ENCODE measurements around the gene CBARP.
"Not testable (repeated sequence)": the region's sequence is repeated elsewhere in the genome, so short reads cannot be mapped to it uniquely, and the experiment has no call there.

Gene CBARP

DNA sequence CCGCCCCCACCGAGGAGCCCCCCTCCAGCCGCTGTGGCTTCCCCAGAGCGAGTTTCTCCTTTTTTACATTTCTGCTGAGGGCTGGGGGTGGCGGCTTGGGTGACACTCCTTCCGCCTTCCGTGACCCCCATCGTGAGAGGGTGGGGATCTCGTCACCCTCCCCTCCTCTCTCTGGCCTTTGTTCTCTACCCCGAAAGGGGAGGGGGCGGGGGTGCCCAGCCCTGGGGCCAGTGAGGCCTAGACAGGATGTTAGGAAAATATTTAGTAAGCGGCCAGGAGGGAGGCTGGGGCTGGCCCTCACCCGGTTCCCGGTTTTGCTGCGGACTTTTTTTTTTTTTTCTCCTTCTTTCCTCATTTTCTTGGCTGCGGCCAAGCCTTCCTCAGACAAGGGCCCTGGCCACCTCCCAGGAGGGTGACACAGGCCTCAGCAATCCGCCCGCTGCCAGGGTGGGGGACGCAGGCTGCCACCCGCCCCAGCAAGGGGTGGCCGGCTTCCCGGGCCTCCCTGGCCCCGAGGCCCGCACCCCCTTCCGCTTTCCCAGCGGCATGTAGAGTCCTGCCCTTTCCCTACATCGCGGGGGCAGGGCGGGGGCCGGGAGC lies 14.5 kb upstream of the CBARP start:
- DNase-seq: peak; percentile 42

DNA sequence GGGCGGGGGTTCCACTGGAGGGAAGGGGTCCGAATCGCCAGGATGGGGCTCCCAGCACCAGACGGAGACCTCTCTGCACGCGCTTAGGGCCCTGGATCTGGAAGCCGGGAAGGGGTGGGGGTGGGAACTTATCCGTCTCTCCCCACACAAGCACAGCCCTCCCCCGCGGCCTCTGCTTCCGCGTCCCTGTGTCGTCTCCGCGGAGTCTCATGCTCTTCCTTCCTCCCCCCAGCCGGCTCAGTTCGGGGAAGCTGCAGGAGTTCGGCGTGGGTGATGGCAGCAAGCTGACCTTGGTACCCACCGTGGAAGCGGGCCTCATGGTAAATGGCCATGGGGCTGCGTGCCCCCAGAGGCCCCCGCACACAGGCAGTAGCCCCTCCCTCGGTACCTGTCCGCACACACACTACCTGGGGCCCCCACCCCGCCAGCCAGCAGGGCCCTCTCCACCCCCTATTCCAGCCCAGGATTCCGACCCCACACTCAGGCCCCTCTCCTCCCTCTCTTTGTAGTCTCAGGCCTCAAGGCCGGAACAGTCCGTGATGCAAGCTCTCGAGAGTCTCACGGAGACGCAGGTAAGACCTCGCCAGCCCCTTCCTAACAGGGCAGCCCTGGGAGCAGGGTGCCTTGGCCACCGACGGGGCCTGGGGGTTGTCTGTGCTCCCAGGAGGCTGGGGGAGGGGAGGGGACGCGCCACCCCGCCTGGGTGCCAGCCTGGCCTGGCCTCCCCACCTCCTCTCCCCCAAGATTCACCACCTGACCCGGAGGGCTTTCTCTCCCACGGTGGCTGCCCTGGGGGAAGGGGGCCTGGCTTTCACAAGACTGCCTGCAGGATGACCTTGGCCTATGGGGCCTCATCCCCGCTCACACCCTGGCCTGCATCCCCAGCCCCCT lies 13.8 kb upstream of the CBARP start:
- DNase-seq: peak; percentile 53

DNA sequence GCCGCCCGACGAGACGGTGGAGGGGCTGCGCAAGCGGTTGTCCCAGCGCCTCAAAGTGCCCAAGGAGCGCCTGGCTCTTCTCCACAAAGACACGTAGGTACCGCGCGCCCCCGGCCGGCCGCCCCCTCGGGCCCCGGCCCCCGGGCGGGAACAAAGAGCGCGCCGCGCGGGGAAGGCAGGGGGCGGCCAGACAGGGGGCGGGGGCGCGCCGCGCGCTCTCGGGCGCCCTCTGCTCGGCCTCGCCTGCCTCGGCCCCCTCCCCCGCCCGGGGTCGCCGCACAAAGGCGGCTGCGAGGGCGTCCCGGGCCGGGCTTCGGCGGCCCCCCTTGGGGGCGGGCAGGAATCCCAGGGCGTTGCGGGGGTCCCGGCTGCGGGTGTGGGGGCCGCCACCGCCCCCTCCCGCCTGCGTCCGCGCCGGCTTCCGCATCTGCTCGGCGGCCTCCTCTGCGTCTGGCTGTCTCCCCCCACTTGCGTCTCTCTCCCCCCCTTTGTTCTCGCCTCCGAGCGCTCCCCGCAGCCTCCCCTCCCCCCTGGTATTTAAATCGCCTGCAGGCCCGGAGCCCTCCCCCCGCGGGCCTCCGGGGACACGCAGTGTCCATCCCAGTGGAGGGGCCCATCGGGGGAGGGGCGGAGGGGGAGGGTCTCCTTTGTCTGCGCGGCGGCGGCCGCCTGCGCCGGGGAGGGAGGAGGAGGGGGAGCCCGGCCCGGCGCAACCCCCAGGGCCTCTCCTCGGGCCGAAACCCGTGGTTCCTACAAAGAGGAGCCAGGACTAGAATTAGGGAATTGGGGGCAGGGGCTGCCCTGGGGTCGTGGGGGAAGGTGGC lies 12.8 kb upstream of the CBARP start:
- peak; percentile 39 for DNase-seq

DNA sequence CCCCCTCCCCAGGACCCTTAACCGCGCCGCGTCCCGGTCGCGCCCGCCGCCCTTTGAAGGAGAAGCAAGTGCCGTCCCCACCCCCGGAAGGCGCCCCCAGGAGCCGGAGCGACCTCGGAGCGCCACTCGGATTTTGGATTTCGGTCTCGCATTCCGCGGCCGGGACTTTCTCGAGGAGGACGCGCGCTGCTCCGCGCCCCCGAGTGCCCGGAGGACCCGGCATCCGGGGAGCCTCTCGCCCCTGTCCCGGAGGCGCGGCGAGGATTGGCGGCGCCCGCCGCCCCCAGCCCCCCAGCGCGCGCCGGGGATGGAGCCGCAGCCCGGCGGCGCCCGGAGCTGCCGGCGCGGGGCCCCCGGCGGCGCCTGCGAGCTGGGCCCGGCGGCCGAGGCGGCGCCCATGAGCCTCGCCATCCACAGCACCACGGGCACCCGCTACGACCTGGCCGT lies 12.2 kb upstream of the CBARP start:
- no peak for DNase-seq

DNA sequence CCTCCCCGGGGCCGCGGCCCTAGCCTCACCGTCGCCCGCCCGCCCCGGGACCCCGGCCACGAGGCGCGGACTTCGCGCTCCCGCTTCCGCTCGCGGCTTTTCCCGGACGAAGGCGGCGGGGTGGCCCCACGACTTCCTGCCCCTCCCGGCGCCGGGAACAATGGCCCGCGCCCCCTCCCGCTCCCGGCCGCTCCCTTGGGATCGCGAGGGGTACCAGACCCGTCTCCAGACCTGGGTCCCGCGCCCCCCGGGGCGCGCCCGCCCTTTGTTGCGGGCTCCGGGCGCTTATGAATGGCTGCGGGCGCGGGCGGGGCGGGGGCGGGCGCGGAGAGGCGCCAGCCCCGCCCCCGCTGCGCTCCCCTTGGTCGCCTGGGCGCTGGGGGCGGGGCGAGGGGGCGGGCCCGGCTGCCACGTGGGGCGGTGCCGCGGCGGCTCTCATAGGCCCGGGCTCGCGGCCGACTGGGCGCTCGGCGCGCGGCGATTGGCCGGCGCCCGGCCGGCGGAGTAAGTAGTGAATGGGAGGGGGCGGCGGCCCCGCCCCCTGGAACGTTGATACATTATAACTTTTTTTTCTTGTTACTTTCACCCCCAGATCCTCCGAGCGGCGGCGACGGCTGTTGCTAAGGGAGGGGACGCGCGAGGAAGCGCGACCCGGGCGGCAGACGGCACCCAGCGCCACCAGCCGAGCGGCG lies 11.6 kb upstream of the CBARP start:
- DNase-seq: peak; percentile 92

DNA sequence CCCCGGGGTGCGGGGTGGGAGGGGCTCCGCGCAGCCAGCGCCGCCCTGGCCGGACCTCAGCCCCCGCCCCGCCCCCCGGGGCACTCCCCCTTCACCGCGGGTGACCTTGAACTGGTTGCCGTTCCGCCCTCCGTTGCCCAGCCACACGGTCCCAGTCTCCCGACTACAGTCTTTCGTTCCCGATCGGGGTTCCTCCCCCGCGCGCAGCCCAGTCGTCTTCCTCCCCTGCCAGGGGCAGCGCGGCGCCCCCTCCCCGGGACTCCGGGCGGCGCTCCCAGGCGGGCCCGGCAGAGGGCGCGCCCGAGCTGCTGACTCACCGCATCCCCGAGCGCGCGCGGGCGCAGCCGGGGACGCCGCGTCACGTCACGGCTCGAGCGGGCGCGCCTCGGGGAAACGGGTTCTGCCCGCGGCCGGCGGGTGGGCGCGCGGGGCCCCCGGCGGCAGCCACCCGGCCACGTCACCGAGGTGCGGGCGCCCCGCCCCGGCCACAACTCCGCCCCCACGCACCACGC lies 11.0 kb upstream of the CBARP start:
- peak; percentile 77 for DNase-seq

DNA sequence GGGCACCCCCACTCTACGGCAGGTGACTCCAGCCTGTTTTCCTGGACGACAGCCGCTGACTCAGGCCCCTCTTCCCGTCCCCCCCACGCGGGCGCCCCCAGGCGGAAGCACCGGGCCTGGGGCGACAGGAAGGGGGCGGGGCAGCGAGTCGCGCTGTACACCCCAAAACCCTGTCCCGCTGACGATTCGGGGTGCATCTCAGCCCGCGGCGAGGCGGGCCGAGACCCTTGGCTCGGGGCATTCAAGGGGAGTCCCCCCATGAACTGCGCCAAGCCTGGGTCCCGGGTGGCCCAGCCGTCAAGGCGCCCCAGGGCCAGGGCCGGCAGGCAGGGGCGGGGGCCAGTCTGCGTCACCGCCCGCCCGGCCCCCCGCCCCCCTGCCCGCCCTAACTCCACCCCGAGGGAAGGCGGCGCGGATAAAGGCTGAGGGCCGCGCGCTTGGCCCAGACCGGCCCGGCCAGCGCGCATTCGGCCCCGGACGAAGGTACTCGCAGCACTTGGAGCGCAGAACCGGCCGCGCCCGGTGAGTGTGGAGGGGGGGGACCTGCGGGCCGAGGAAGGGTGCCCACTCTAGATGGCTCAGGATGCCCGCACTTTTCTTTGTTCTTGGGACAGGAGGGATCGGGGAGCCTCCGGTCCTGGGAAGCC lies 10.5 kb upstream of the CBARP start, which contains the start of gene MIDN:
Gene MIDN, plus strand, starts transcription at position 445 of the 647 bp plus-strand sequence. CDS start 1,714 bp downstream, outside the sequence.
- peak; percentile 53 for DNase-seq

DNA sequence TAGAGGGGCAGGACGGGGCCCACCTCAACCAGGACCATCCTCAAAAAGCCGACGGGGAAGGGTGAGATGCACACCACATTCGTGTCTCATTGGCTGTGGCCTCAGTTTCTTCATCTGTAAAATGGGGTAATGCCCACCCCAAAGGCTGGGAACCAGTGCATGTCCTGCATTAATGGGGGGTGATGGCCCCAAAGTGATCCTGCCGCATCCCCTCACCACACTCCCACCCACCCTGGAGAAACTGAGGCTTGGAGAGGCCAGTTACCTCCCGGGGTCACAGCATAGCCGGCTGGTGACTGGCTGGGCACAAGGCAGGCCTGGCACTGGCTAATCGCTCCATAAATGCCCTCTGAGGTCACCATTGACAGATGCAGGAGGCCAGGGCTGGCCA lies 9.9 kb upstream of the CBARP start:
- no peak for DNase-seq

DNA sequence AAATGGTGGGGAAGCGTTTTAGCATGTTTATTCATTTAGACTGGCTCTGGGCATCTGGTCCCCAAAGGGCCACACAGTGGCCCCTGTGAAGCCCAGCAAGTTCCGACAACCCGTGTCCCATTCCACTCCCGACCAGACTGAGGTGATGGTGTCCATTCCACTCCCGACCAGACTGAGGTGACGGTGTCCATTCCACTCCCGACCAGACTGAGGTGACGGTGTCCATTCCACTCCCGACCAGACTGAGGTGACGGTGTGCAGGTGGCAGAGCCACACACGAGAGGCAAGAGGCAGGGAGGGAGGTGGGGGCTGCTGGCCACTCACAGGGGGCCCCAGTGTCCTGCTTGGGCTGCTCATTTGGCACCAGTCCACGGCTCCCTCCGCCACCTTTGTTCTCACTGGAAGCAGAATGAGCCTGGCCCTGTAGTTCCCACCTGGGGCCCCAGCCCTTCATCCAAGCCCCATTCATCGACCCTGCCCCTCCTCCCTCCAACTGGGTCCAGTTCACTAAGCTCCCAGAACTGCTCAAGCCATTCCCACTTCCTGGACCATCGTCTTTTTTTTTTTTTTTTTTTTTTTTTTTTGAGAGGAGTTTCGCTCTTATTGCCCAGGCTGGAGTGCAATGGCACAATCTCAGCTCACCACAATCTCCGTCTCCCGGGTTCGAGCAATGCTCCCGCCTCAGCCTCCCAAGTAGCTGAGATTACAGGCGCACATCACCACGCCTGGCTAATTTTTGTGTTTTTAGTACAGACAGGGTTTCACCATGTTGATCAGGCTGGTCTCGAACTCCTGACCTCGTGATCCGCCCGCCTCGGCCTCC lies 8.7 kb upstream of the CBARP start:
- not testable (repeated sequence) for DNase-seq

DNA sequence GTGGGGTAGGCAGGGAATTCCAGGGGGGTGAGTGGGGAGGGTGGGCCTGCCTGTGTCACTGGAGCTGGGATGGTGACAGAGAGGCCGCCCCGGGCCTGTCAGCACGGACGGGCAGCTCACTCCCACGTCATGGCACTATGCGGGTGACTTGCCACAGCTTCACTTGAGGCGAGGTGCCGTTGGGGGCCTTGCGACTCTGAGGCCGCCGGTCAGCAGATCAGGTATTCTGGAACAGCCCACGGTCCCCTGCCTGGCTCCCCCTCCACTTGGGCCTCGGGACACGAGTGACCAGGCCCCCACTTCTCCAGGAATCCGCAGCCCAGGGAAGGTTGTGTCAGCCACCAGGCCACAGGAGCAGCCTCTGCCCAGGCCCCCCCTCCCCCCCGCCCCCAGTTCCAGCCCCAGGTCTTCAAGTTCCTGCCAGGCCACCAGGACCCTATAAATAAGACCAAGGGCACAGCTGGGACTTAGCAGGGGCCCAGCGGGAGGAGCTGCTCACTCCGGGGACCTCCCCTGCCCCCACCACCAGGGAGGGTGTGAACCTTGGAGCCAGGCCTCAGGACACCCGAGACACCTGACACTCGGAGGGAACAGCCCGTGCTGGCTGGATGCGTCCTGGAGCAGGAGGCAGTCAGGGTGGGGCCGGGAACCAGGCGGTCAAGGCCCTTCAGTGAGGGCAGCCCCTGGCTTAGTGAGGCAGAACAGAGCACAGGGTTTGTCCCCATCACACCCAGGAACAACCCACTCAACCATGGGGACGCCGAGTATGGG lies 7.9 kb upstream of the CBARP start:
- DNase-seq: no peak

DNA sequence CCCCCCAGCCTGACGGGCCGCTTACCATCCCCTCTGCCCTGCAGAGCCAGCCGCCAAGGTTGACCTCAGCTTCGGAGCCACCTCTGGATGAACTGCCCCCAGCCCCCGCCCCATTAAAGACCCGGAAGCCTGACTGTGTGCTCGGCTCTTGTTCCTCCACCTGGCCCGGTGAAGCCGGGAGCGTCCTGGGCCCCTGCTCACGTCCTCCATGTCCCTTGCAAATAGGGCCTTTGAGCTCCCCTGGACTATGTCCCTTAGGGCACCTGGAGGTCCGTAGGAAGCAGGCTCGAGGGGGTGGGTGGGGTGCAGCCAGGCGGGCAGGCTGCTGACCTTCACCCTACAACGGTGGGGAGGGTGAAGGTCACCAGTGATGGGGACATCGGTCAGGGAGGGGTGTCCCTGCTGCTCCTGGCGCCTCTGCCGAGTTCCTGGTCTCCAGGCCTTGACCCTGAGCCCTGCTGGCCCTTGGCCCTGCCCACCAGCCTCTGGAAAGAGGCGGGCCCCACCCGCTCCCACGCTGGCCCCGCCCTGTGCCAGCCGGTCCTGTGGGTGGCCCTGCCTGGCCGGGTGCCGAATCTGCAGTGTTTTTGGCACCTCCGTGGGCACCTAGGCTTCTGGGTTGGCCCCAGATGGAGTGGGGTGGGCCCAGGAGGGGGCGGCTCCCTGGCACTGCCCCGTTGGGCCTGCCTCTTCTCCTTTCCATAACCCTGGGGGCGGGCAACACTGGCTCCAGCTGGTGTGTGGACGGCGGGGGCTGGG lies 7.1 kb upstream of the CBARP start:
- no peak for DNase-seq

DNA sequence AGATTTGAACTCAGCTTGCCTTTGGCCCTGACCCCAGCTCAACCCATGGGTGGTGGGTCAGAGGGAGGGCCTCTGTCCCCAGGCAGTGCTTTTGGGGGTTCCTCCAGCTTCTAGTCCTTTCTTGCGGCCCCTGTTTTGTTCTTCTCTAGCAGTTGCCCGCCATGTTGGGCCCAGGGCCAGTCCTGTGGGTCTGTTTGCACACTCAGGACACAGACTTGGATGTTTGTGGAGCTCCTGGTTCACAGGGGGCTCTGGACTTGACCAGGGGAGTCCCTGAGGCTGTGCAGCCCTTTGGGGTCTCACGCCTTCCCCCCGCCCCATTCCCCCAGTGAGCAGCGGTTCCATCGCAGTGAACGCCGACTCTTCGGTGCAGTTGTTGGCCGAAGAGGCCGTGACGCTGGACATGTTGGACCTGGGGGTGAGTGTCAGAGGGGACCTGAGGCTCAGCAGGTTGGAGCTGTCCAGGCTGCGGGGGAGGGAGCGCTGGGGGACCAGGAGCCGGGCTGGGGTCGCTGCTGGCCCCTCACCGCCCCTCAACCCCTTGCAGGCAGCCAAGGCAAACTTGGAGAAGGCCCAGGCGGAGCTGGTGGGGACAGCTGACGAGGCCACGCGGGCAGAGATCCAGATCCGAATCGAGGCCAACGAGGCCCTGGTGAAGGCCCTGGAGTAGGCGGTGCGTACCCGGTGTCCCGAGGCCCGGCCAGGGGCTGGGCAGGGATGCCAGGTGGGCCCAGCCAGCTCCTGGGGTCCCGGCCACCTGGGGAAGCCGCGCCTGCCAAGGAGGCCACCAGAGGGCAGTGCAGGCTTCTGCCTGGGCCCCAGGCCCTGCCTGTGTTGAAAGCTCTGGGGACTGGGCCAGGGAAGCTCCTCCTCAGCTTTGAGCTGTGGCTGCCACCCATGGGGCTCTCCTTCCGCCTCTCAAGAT lies 6.2 kb upstream of the CBARP start:
- DNase-seq: peak; percentile 79

DNA sequence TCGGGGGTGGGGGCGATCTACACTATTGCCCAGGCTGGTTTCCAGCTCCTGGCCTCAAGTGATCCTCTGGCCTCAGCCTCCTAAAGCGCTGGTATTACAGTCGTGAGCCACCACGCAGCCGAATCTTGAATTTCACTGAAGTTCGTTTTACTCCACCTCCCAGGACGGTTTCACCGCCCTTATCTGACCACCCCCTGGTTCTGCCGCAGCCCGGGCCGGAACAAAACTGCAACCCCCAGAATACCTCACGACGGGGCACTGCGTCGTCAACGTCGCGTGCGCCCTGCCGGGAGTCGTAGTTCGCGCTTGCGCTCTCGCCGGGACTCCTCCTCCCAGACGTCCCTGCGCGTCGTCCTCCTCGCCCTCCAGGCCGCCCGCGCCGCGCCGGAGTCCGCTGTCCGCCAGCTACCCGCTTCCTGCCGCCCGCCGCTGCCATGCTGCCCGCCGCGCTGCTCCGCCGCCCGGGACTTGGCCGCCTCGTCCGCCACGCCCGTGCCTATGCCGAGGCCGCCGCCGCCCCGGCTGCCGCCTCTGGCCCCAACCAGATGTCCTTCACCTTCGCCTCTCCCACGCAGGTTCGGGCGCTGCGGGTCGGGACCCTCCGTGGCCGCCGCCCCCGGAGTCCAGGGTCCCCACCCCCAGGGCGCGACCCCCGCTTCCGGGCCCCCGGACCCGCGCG lies 3.8 kb upstream of the CBARP start, which contains the start of gene ATP5F1D:
Gene ATP5F1D, plus strand, starts transcription at position 335 of the 679 bp plus-strand sequence. Its CDS starts 100 bp downstream, at position 435.
- DNase-seq: peak; percentile 81

DNA sequence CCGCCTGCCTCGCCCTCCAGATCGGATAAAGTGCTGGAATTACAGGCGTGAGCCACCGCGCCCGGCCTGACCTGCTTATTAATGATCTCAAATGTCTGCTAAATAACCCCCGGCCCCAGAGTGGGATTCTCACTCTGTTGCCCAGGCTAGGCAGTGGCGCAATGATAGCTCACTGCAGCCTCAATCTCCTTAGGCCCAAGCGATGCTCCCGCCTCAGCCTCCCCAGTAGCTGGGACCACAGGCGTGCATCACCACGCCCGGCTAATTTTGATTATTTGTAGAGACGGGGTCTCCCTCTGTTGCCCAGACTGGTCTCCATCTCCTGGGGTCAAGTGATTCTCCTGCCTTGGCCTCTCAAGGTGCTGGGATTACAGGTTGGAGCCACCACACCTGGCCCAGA lies 3.1 kb upstream of the CBARP start:
- no peak for DNase-seq

DNA sequence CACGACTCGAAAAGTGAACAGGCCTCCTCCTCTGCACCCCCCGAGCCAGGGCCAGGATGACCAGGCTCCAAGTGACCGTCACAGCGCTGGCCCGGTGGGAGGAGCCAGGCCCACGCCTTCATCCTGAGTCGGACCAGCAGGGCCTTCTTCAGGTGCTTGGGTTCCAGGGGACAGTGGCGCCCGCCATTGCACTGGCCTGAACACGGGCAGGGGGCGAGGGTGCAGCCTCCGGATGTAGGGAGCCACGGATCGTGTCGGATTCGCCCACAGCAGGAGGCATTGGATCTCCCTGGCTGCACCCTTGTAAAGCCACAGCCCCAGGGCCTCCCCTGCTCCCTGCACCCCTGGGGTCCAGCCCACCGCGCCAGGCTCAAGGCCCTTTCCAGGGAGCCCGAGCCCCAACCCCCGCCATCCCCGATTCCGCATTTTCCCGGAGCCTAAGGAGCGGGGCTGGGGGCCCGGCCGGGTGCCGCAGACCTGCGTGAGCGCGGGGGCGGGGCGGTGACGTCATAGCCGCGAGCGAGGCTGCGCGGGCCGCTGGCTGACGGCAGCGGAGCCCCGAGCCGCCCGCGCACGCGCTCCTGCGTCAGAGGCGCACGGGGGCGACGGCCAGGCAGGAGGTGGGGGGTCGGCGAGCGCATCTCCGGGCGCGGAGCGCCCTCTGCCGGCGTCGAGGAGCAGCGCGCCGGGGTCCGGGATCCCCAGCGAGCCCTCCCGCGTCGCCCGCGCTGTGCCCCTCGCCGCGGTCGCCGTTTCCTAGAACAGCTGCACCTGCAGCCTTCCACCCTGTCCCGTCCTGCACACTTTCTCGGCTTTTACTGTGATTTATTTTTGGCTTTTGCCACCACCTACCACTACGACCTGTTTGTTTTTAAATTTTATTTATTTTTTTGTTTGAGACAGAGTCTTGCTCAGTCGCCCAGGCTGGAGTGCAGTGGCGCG lies 2.3 kb upstream of the CBARP start:
- peak; percentile 89 for DNase-seq

DNA sequence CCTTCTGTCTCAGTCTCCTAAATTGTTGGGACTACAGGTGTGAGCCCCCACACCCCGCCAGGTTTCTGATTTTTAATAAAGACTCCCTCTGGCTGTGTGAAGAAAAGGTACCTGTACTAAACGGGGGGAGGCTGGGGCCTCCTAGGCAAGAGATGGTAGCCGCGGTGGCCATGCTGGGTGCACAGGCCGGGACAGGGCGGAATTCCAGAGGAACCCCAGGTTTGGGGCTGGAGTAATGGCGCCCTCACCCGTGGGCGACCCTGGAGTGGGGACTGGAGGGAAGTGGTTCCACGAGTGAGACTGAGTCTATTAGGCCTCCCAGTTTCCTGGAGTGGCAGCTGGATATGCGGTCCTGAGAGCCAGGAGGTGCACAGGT lies 1.6 kb upstream of the CBARP start:
- DNase-seq: no peak

All from activated T-cell treated with anti-CD3 and anti-CD28 coated beads for 4 hours (primary cell).